HG03159 (cell line): ENCODE results near the gene GK2.

Experiments
- ATAC-seq: cut with Tn5 transposase; IDR thresholded peaks from one replicate; pipeline ENCODE4 v1.9.1; 2021; ENCODE audit warnings: mild to moderate bottlenecking, moderate library complexity; ENCODE audit not compliant: unreplicated experiment

The GK2 gene

GRCh38 chr4:79390890-79391289 lies 17.1 kb downstream of the GK2 start:
- no peak for ATAC-seq

- no peak for ATAC-seq
Measured at GRCh38 chr4:79385641-79386040, 22.4 kb downstream of the GK2 start.

- ATAC-seq = no peak
Measured at GRCh38 chr4:79381161-79381560, 26.9 kb downstream of the GK2 start.

- no peak for ATAC-seq
Measured at GRCh38 chr4:79370026-79370425, 38.0 kb downstream of the GK2 start.

GRCh38 chr4:79367096-79367495 lies 40.9 kb downstream of the GK2 start:
- no peak for ATAC-seq

GRCh38 chr4:79366422-79366821 lies 41.6 kb downstream of the GK2 start:
- ATAC-seq = no peak

- no peak for ATAC-seq
Measured at GRCh38 chr4:79364061-79364460, 44.0 kb downstream of the GK2 start.

GRCh38 chr4:79362626-79363025 lies 45.4 kb downstream of the GK2 start:
- ATAC-seq = no peak

- ATAC-seq = no peak
Measured at GRCh38 chr4:79360006-79360405, 48.0 kb downstream of the GK2 start.

- ATAC-seq = no peak
Measured at GRCh38 chr4:79358438-79358837, 49.6 kb downstream of the GK2 start.

- ATAC-seq = no peak
Measured at GRCh38 chr4:79357365-79357764, 50.7 kb downstream of the GK2 start.
